GM10847 (cell line): ENCODE data around the gene BAIAP2L2.

Source experiments
- POLR2A ChIP-seq: IDR thresholded peaks from 2 replicates; pipeline ENCODE4 v1.6.1; 2011; ENCODE audit not compliant: insufficient read length; ENCODE audit errors: extremely low read depth

Gene BAIAP2L2

DNA sequence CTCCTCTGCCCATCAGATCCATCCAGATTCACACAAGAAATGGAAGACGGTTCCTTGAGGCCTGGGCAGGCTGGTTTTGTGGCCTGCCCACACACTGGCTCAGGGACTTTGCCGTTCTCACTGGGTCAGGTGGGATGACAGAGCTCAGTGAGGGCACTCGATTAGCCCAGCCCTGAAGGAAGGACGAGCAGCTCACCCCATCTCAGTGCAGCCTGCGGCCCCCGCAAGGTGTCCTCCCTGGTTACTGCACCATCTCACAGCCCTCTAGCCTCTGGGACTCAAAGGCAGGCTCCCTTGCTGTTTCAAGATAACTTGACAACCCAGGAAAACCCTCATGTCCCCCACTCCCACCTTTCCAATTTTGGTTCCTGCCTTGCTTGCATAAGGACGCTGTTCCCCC, 30.7 kb downstream of the BAIAP2L2 start:
- TF ChIP-seq POLR2A = no peak

- no peak for TF ChIP-seq POLR2A
Measured at GRCh38 chr22:38078046-38078840, 32.2 kb downstream of the BAIAP2L2 start.

DNA sequence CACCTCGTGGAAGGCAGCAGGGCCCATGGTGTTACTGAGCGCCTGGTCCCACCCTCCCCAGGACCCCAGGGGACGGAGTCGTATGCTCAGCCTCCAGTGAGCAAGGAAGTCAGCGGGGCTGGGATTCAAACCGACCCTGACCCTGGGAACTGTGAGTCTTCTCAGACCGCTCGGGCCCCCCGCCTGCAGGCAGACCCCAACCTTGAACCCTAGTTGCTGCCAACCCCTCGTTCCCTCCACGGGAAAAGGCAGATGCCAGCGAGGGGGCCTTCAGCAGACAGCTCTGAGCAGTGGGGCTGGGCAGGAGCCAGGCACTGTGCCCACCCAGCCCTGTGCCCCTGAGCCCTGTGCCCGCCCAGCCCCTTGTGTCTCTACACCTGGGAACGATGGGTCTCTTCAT, 32.9 kb downstream of the BAIAP2L2 start:
- no peak for TF ChIP-seq POLR2A

GRCh38 chr22:38077096-38077495, 33.4 kb downstream of the BAIAP2L2 start:
- TF ChIP-seq POLR2A = no peak

DNA sequence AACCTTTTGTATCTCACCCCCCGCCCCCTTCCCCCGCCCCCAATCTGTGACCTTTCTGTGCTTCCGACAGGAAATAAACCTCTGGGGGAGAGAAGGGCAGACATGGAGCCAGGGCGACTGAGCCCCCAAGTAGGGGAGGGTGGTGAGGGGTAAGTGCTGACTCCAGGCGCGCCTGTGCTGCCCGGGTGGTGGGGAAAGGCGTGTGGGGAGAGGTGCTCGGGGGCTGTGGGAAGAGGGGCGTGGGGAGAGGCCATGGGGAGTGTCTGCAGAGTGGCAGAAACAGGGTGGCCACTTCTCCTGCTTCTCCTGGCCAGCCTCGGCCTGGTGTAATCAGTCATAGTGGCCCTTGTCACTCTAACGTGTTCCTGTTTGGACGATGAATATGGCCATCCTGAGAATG, 34.5 kb downstream of the BAIAP2L2 start:
- no peak for TF ChIP-seq POLR2A

GRCh38 chr22:38075105-38075825, 35.2 kb downstream of the BAIAP2L2 start:
- TF ChIP-seq POLR2A = no peak

DNA sequence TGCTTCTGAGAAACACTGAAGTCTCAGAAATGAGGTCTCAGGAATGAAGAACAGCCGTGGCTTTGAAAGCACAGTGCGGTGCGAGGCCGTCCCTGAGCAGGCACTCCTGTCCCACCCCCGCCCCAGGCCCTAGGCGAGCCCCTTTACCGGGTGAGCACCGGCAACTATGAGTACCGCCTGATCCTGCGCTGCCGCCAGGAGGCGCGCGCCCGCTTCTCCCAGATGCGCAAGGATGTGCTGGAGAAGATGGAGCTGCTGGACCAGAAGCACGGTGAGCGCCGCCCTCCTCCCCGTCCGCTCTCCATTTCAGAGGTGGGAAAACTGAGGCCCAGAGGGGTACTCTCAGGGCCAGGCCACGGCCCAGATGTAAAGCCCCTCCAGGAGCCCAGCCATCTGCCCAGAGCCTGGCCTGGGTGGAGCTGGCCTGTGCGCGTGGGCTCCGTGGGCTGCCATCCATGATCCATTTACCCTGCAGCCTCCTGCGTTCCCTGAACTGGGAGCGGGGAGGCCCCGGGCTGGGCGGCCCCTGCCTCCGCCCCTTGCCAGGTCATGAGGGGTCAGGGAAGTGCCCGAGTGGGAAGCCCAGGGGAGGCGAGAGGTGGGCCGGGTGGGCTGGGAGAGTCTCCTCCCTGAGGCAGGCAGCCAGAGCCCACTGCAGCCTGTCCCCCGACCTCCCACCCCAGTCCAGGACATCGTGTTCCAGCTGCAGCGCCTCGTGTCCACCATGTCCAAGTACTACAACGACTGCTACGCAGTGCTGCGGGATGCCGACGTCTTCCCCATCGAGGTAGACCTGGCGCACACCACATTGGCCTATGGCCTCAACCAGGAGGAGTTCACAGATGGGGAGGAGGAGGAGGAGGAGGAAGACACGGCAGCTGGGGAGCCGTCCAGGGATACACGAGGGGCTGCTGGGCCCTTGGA, 36.0 kb downstream of the BAIAP2L2 start:
- TF ChIP-seq POLR2A = no peak

GRCh38 chr22:38073150-38074130, 37.0 kb downstream of the BAIAP2L2 start:
- TF ChIP-seq POLR2A = no peak

DNA sequence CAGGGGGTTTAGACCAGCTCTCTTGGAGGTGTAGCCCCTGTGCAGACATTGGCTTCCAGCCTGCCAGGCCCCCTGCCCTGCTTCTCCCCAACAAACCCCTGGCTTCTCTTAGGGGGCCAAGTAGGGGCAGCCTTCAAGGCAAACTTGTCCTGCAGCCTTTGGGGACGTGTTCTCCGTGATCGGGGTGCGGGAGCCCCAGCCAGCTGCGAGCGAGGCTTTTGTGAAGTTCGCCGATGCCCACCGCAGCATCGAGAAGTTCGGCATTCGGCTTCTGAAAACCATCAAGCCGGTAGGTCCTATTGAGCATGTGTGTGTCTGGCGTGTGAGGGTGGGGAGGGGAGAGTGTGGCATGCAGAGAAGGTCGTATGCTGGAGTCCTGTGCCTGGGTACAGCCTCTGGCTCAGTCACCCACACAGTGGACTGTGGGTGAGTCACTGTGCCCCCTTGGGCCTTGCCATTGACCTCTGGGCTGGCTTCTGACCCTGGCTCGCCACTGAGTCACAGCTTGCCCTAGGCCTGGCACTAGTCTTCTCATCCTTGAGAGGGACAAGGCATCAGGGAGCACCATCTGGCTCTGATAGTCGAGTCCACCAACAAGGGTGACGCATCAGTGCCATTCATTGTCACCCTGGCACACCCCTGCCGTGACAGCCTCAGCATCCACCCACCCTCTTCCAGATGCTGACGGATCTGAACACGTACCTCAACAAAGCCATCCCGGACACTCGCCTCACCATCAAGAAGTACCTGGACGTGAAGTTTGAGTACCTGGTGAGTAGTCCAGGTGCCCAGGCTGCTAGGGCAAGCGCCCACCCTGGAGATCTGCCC, 37.9 kb downstream of the BAIAP2L2 start:
- TF ChIP-seq POLR2A = no peak

DNA sequence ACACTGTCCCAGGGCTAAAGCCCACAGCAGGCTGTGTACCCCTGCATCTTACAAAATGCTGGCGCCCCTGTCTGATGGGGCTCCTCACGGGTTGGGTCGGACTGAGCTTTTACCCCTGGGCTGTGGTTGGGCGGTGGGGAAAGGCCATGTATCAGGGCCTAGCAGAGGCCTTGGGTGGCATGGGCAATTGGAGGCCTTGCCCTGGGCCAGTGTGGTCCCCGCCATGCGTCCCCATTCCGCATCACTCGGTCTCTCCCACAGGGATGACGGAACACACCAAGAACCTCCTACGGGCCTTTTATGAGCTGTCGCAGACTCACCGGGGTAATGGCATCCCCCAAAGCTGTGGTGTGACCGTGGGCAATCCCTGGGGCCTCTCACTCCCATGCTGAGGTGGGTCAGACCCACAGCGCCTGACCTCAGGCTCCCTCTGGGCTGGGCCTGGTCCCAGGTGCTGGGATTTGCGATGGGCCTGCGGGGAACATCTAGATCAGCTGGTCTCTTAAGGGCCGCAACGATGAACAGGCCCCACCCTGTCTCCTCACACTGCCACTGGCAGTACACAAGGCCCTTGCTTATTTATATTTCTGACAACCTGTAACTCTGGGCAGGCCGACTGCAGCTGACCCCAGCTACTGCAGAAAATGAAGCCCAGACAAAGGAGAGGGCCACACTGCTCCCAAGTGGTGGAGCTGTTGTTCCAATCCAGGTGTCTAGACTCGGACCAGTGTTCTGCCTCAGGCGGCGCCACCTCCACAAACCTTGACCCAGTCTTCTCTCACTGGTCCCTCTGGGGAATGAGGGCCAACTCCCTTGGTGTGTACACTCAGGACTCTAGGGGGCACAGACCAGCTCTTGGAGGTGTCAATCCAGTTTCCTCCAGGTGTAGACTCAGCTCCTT, 38.8 kb downstream of the BAIAP2L2 start:
- no peak for TF ChIP-seq POLR2A

GRCh38 chr22:38070250-38070921, 40.1 kb downstream of the BAIAP2L2 start:
- TF ChIP-seq POLR2A = no peak
